HG03280 (cell line): ENCODE measurements around the gene SEC16A.

Source experiments
- ATAC-seq: cut with Tn5 transposase; IDR thresholded peaks from one replicate; pipeline ENCODE4 v1.9.1; 2021; ENCODE audit warnings: mild to moderate bottlenecking, moderate library complexity; ENCODE audit not compliant: unreplicated experiment

The SEC16A gene

DNA sequence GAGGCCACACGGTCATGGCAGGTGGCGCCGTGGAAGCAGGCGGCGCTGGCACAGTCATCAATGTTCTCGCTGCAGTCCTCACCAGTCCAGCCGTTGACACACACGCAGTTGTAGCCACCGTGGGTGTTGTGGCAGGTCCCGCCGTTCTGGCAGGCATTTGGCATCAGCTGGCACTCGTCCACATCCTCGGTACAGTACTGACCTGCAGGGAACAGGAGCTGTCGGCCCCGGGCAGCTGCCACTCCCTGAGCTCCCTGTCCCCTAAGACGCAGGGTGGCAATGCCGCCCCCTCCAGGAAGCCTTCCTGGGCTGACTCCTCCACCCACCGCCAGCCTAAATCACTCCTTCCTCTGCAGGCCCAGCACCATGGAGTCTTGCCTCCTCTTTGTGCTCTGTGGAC is 35.8 kb upstream of the SEC16A start:
- ATAC-seq: no peak

DNA sequence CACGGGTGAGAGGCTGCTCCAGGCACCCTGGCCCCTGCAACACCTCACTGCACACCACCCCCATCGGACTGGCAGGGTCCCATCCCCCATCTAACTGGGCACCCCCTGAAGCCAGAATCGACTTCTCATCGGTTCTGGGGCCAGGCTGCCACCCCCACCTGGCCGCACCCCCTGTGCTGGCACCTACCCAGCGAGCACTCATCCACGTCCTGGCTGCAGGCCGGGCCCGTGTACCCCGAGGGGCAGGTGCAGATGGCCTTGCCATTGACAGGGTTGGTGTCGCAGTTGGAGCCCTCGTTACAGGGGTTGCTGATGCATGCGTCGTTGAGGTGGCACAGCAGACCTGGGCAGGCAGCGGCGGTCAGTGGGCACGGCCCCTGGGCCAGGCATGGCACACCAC is 35.1 kb upstream of the SEC16A start:
- ATAC-seq: no peak

DNA sequence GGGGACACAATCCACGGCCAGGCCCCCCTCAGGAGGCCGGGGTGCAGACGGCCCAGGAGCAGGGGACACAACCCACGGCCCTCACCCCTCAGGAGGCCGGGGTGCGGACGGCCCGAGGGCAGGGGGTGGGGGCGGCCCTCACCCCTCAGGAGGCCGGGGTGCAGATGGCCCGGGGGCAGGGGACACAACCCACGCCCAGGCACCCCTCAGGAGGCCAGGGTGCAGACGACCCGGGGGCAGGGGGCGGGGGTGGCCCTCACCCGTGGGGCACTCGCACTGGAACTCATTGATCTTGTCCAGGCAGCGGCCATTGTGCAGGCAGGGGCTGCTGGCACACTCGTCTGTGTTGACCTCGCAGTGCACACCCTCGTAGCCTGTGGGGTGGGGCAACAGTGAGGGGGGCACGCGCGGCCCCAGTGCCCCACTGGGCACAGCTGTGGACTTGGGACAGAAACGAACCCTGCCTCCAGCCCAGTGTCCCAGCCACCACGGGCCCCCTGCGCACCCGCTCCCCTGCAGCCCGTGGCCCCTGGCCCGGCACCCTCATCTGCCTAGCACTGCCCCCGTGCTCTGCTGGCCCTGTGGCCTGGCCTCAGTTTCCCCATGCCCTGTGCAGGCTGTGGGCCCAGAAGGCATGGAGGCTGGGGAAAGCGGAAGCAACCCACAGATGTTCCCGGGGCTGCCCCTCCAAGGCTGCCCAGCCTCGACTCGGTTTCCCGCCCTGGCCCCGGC is 34.3 kb upstream of the SEC16A start:
- no peak for ATAC-seq

DNA sequence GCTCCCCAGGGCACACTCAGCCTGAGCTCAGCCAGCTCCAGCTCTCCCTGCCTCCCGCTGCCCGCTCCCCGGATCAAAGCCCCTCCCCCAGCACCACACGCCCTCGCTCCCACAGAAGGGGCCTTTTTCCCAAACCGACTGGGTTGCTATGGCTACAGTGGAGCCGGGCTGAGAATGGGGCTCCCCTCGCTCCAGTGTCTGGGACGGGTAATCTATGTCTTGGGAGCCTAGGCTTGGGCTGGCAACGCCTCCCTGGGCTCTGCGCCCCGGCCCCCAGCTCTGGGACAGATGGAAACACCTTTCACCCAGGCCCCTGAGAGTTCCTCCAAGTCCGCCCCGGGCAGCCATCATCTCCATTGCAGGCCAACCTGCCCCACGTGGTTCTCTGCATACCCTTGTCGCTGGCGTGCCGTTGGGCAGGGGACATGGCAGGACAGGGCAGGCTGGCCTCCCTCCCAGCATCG is 33.4 kb upstream of the SEC16A start:
- ATAC-seq: no peak

DNA sequence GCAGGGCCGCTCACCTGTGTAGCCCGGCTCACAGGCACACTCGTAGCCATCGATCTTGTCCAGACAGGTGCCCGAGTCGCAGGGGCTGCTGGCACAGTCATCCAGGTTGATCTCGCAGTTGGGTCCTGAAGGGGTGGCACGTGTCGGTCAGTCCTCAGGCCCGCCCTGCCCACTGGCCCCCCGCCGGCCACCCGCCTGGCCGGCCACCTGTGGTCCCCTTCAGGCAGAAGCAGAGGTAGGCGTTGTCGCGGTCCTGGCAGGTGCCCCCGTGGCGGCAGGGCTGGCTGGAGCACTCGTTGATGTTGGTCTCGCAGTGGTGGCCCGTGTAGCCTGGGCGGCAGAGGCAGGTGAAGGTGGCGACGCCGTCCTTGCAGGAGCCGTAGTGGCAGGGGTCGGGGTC is 32.4 kb upstream of the SEC16A start:
- no peak for ATAC-seq

DNA sequence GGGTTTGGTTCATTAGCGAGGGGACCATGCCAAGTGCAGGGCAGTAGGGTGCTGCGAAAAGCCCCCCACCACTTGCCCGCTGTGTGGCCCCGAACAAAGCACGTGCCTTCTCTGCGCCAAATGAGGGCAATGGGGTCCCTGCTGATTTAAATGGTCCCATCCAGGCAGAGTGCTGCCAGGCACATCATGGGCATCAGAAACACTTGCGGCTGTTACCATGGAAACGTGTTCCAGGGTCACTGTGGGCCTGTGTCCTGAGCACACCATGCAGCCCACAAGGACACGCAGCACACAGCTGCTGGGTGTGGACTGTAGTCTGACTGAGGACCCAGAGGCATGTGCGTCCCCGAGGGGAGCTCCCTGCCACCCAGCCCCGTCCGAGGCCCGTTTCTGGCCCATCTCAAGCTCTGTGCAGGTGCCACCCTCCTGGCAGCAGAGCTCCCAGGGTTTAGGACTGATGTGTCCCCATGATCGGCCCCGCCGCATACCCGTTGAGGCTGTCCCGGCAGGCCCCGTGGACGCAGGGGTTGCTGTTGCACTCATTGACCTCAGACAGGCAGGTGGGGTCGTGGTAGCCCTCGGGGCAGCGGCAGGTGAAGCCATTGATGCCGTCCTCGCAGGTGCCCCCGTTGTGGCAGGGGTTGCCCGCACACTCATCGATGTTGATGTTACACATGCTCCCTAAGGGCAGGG is 31.3 kb upstream of the SEC16A start:
- no peak for ATAC-seq

DNA sequence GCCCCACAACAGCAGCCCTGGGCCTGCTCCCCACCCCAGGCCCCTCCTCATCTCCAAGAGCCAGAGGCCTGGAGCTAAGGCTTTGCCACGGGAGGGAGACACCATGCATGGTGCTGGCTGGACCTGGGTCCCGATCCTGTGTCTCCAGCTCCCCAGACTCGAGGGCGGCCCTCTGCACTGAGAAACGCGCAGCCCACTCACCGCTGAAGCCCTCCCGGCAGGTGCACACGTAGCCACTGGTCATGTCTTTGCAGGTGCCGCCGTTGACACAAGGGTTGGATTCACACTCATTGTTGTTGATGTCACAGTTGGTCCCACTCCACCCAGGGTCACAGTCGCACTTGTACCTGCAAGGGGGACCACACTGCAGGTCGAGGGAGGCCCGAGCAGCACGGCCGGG is 30.4 kb upstream of the SEC16A start:
- no peak for ATAC-seq

DNA sequence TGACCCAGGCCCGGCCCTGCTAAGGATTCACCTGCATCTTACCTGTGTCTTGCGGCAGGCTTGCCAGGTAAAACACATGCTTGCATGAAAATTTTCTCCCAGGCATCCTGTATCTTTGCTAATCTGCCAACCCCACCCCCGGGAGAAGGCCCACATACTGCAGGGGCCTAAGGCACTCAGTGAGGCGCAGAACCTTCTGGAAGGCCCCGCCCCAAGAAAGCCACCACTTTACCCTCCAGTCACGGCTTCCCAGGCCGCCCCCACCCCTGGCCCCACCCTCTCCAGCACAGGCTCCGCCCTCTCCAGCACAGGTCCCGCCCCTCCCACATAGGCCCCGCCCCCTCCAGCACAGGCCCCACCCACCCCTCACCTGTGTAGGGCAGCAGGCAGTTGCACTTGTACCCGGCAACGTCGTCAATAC is 29.8 kb upstream of the SEC16A start:
- no peak for ATAC-seq

DNA sequence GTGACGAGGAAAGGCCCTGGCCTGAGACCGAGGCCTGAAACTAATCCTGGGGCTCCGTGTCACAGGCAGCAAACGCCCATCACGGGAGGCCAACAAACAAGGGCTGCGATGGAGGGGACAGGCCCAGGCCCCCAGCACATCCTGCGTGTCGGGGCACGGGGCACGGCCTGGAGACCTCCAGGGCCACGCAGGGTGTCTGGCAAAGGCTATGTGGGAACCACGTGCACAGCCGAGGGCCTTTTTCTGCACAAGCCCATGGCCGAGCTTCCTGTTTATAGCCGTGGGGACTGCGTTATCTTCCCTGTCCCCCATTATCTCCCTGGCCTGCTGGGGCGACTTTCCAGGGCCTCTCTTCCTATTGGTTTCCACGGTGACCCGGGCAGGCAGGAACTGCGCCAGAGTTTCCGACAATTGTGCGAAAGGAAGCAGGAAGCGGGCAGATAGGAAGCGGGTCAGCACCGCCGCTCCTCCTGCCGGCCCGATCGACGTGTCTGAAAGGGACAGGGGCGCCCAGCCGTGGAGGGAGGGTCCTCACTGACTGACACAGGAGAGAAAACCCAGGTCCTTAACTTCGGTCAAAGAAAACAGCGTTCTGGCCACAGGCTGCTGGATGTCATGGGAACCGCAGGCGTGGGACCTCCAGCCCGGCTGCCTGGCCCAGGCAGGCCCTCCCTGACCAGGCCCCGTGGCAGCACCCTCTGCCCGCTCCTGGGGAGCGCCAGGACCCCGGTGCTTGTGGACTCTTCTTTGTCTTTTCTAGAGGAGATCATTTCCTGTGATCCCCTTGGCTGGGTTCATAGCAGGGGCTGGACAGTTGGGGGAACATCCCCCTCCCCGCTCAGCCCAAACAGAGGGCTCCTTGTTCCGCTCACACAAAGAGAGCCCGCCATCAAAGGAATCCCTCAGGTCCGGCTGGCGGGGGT is 29.1 kb upstream of the SEC16A start:
- ATAC-seq: no peak

DNA sequence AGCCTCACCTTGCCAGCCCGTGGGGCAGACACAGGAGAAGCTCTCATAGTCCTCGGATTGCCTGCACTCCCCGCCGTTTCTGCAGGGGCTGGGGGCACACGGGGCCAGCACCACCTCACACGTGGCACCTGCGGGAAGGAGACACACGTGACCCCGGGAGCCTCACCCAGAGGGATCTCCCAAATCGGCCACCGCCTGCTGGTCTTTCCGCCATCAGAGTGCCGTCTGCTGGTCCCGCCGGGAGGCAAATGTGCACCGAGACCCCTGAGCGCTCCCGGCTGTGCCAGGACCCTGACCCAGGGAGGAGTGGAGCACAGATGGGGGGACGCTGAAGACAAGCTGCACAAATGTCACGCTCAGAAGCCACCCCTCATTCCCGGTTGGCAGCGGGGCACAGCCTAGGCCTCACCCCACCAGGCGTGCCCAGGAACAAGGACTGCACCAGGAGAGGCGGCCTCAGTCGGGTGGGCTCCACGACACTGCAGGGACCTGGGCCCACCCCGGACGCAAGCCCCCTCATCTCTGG is 28.4 kb upstream of the SEC16A start:
- ATAC-seq: no peak

DNA sequence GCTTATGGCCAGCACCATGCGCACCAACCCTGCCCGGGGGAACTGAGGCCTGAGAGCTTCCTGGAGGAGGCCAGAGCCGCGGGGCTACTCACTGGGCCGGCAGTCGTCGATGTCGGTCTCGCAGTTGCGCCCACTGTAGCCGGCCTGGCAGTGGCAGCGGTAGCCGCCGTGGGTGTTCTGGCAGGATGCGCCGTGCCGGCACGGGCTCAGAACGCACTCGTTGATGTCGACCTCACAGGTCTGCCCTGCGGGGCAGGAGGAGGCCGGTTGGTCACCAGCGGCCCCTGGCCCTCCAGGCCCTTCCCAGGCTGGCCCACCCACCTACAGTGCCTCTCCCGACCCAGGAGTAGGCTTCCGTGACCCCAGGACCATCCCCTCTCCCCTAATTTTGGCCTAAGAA is 27.7 kb upstream of the SEC16A start:
- no peak for ATAC-seq

DNA sequence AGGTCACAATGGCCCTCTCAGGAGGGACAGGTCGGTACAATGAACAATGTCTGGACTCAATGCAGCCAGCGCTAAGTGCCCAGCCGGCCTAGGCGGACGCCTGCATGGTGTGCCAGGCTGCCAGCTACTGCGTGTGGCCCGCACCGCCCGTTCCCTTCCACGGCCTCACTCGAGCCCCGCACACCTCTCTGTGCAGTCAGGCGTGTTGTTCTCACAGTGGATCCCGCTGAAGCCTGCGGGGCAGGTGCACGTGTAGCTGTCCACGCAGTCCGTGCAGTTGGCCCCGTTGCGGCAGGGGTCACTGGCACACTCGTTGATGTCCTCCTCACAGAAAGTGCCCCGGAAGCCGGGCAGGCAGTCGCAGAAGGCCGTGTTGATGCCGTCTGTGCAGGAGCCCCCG is 26.7 kb upstream of the SEC16A start:
- no peak for ATAC-seq

DNA sequence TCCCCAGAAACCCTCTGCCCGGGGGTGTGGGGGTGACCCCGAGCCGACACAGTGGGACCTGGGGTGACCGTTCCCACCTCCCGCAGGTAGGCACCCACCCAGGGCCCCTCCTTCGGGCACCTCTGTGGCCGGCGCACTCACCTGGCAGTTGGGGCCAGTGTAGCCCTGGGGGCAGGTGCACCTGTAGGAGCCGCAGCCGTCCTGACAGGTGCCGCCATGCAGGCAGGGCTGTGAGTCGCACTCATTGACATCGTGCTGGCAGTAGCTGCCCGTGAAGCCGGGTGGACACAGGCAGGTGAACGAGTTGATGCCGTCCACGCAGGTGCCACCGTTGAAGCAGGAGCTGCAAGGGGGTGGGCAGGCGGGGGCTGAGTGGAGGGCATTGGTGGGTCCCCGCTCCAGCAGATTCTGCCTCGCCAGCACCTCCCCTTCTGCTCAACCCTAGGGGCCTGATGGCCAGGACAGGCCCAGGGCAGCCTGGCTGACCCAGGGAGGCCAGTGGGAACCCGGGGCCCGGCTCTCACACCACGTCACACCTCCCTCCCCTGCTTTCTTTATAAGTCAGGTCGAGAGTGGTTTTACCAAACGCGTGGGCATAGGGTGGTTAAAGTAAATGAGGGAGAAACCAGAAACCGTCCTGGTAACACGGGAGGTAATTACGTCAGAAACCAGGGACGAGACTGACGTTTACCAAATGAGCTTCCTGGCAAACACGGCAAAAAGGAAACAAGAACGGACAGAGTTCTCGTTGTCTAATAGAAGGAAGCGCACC is 26.1 kb upstream of the SEC16A start:
- ATAC-seq: no peak

DNA sequence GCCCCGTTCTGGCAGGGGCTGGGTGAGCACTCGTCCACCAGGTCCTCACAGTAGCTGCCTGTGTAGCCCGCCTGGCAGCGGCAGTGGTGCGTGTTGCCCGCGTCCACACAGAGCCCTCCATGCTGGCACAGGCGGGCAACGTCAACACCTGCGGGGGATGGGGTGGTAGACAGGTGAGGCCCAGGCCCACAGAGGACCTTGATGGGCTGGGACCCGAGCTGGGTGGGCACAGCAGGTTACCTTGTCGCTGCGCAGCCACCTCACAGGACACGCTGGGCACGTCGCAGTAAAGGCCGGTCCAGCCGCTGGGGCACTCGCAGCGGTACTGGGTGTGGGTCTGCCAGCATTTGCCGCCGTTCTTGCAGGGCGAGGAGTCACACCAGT is 25.1 kb upstream of the SEC16A start:
- ATAC-seq: no peak

DNA sequence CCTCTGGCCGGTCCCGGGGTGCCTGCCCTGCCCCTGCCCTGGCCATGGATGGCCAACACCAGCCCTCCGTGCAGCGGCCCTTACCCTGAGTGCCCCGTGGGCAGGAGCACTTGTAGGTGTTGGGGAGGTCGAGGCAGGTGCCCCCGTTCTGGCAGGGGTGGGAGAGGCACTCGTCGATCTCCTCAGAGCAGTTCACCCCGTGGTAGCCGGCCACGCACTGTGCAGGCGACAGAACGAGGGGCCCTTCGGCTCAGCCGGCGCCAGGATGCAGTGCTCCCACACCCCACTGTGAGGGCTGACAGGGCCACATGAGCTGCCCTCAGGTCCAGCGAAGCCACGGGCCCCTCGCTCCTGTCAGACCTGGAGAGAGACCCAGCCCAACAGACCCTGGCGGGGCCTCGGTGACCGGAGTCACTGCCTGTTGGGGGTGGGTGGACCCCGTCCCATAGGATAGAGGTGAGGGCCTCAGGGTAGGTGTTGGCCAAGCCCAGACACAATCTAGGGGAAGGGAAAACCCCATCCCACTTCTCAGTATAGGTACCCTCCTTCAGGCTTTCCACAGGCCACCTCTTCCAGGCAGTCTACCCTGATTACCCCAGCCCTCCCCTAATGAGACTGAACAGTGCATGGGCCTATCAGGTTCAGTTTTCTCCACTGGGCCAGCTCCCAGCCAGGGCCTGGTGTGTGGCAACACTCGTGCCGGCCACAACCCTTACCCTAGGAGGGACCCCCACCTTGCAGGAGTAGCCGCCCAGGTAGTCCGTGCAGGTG is 24.6 kb upstream of the SEC16A start:
- ATAC-seq: no peak

DNA sequence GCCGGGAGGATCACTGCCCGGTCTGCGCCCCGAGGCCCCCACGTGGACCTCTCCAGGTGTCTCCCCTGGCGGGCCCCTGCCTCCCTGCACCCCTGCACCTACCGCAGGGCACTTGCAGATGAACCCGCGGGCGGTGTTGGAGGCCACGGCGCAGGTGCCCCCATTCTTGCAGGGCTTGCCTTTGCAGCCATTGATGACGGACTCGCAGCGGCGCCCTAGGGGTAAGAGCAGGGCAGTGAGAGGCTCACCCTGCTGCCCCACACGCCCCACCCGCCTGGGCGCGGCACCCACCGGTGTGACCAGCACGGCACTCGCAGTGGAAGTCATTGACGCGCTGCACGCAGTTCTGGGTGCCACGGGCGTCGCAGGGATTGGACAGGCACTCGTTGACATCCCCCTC is 23.6 kb upstream of the SEC16A start:
- no peak for ATAC-seq

DNA sequence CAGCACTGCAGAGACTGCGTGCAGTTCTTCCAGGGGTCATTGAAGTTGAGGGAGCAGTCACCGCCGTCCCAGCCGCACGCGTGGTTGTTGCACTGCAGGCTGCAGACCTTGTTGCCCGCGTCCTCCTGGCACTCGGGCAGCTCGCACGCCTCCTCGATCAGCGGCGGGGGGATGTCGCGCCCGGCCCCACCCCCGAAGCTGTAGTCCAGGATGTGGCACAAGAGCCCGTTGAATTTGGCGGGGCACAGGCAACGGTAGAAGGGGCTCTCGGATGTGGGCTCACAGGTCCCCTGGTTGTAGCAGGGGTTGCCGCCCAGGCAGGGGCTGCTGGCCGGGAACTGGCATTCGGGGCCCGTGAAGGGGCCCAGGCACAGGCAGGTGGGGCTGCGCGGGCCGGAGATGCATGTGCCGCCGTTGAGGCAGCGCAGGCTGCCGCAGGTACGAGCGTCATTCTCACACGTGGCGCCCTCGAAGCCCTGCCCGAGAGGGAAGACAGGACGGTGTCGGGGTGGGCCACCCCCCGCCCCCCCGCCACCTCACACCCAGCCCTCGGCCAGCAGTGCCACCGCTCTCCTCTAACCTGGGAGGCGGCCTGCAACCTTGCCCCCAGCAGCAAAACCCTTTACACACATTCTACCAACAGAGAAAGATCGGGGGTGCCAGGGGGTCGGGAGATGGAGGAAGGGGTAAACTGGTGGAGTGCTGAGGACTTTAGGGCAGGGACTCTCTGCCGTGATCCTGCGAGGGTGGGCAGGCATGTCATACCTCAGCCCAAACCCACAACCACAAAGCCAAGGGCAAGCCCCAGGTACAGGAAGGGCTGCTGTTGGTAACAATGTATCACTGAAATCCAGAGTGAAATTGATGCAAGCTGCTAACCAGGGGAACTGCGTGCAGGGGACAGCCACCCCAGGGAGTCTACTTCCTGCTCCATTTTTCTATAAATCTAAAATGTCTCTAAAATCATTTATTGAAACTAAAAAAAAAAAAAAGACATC is 22.9 kb upstream of the SEC16A start:
- no peak for ATAC-seq

DNA sequence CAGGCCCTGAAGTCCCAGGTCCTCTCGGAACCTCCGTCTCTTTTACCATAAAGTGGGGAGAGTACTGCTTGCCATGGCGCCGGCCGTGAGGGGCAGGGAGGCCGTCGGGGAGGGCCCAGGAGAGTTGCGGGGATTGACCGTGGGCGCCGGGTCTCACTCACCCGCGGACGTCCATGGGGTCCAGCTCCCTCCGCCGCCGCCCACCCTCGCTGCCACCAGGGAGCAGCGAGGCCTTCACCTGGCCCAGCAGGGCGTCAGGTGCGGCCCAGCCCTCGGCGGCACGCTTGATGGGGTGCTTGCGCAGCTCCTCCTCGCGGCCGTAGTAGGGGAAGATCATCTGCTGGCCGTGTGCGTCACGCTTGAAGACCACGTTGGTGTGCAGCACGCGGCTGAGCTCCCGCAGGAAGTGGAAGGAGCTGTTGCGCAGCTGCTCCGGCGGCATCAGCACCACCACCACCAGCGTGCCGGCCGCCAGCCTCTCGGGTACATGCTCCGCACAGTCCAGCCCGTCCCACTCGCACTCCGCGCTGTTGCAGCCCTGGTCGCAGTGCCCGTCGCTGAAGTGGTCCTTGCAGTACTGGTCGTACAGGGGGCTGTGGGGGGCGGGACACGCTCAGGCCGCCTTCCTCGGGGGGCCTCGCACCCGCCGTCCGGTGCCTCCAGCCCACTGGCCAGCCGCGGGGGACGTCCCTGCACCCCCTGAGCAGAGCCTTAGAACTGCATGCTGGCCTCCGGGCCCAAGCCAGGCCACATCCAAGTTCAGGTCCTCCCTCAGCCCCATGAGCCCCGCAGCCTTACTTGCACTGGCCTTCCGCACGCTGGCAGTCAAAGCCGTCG is 21.9 kb upstream of the SEC16A start:
- ATAC-seq: no peak
